Activated naive CD8-positive, alpha-beta T cell treated with anti-CD3 and anti-CD28 coated beads, Interleukin-2, amount 50 U/mL, for 24 hours (primary cell): ENCODE measurements around the gene UNC13C.

Experiments
- ATAC-seq: fragments of 150-1000 bp; cut with Tn5 transposase; one replicate; pipeline ENCODE4 v1.10.0; 2021
- DNase-seq: peaks from one replicate; pipeline ENCODE4 v3.0.0; 2021
- H3K27ac Mint-ChIP-seq: one replicate; pipeline ENCODE4 v1.8.0; 2021; ENCODE audit warnings: mild to moderate bottlenecking, mixed read lengths
- H3K27me3 Mint-ChIP-seq: one replicate; pipeline ENCODE4 v1.8.0; 2021; ENCODE audit warnings: mixed read lengths
- H3K36me3 Mint-ChIP-seq: one replicate; pipeline ENCODE4 v1.8.0; 2021; ENCODE audit warnings: low read depth, mixed read lengths
- H3K4me1 Mint-ChIP-seq: one replicate; pipeline ENCODE4 v1.8.0; 2021; ENCODE audit warnings: mixed read lengths
- H3K4me3 Mint-ChIP-seq: one replicate; pipeline ENCODE4 v1.8.0; 2021; ENCODE audit warnings: mild to moderate bottlenecking, moderate library complexity, mixed read lengths
- H3K9me3 Mint-ChIP-seq: one replicate; pipeline ENCODE4 v1.8.0; 2021; ENCODE audit warnings: mixed read lengths

UNC13C gene

GRCh38 chr15:54120949-54121463 is 142.8 kb downstream of the UNC13C start:
- Mint-ChIP-seq H3K4me1 (no peaks in the 10 kb centered on the region), H3K27ac (no peak overlapping the region), H3K36me3 (no peaks in the 10 kb centered on the region), H3K4me3 (no peak overlapping the region), H3K27me3 (no peaks in the 10 kb centered on the region), H3K9me3 (peaks cover 11% of the 10 kb centered on the region)
- DNase-seq (no peak), ATAC-seq (no peak)

GRCh38 chr15:54127574-54127973 is 149.3 kb downstream of the UNC13C start:
- DNase-seq (no peak), ATAC-seq (no peak)
- Mint-ChIP-seq H3K4me3 (no peak overlapping the region), H3K27me3 (no peaks in the 10 kb centered on the region), H3K4me1 (no peaks in the 10 kb centered on the region), H3K9me3 (peaks cover 3% of the 10 kb centered on the region), H3K27ac (no peak overlapping the region), H3K36me3 (no peaks in the 10 kb centered on the region)

DNA sequence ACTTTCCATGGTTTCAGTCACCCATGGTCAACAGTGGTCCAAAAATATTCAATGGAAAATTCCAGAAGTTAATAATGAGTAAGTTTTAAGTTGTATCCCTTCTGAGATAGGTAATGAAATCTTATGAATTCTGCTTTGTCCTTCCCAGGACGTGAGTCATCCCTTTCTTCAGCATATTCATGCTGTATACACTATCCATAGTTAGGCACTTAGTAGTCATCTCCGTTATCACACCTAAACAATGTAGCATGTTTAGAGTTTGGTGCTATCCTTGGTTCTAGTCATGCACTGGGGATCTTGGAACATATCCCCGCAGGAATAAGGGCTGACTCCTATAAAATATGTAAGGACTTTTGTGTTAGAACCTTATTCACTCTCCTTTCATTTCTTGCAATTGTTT is 153.2 kb downstream of the UNC13C start:
- Mint-ChIP-seq H3K4me3 (no peak overlapping the region), H3K36me3 (no peaks in the 10 kb centered on the region), H3K27me3 (no peaks in the 10 kb centered on the region), H3K4me1 (no peaks in the 10 kb centered on the region), H3K9me3 (peaks cover 7% of the 10 kb centered on the region), H3K27ac (no peak overlapping the region)
- ATAC-seq (no peak), DNase-seq (no peak)

- Mint-ChIP-seq H3K36me3 (no peaks in the 10 kb centered on the region), H3K27ac (no peak overlapping the region), H3K4me3 (no peak overlapping the region), H3K27me3 (no peaks in the 10 kb centered on the region), H3K4me1 (no peaks in the 10 kb centered on the region), H3K9me3 (peaks cover 4% of the 10 kb centered on the region)
- no peak for ATAC-seq
- no peak for DNase-seq
These were observed 170.9 kb downstream of the UNC13C start for GRCh38 chr15:54149115-54149531.

DNA sequence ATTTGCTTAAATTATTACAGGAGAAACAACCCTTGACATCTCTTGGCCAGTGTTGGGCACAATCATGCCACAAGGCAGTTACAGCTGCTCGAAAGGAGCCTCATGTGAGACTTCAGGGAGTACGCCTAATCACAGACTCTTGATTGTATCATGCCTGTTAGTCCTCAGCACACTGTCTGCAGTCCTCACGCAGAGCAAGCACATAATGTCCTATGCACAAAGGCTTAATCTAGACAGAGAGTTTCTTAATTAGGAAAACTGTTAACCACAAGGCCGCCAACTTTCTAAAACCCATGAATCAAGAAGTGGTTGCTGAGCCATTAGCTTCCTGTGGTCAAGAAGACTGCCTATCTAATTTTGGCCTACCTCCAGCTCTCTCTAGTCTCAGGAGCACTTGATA is 172.0 kb downstream of the UNC13C start:
- H3K4me1 Mint-ChIP-seq = no peaks in the 10 kb centered on the region
- H3K27me3 Mint-ChIP-seq = no peaks in the 10 kb centered on the region
- H3K4me3 Mint-ChIP-seq = no peak overlapping the region
- no peak for DNase-seq
- H3K9me3 Mint-ChIP-seq = peaks cover 4% of the 10 kb centered on the region
- H3K36me3 Mint-ChIP-seq = no peaks in the 10 kb centered on the region
- ATAC-seq = no peak
- H3K27ac Mint-ChIP-seq = no peak overlapping the region

GRCh38 chr15:54159012-54159411 is 180.8 kb downstream of the UNC13C start:
- no peak for DNase-seq
- Mint-ChIP-seq H3K9me3 (no peaks in the 10 kb centered on the region), H3K4me3 (no peak overlapping the region), H3K27me3 (peaks cover 2% of the 10 kb centered on the region), H3K4me1 (no peaks in the 10 kb centered on the region), H3K27ac (no peak overlapping the region), H3K36me3 (no peaks in the 10 kb centered on the region)
- ATAC-seq = no peak

- ATAC-seq (no peak), DNase-seq (no peak)
- Mint-ChIP-seq H3K36me3 (no peaks in the 10 kb centered on the region), H3K4me3 (no peak overlapping the region), H3K4me1 (no peaks in the 10 kb centered on the region), H3K27me3 (no peaks in the 10 kb centered on the region), H3K27ac (no peak overlapping the region), H3K9me3 (peaks cover 5% of the 10 kb centered on the region)
These were observed 209.1 kb downstream of the UNC13C start for GRCh38 chr15:54187325-54187724.

DNA sequence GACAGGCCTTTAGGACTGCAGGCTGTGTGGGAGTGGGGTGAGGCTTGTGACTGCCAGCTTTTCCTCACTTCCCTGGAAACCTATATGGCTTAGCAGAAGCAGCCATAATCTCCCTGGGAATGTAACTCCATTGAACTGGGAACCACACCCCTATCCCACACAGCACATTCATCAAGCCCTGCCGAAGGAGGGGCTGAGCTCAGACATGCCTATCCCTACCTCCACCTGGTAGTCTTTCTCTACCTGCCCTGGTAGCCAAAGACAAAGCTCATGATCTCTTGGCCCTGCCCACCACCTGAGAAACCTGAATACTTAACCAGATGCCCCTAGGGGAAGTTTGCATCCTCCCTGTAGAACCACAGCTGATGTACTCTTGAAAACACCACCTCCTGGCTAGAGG is 219.8 kb downstream of the UNC13C start:
- peaks cover 15% of the 10 kb centered on the region for H3K9me3 Mint-ChIP-seq
- no peaks in the 10 kb centered on the region for H3K4me1 Mint-ChIP-seq
- no peak for DNase-seq
- no peaks in the 10 kb centered on the region for H3K27me3 Mint-ChIP-seq
- no peak for ATAC-seq
- H3K4me3 Mint-ChIP-seq = no peak overlapping the region
- H3K36me3 Mint-ChIP-seq = no peaks in the 10 kb centered on the region
- no peak overlapping the region for H3K27ac Mint-ChIP-seq

DNA sequence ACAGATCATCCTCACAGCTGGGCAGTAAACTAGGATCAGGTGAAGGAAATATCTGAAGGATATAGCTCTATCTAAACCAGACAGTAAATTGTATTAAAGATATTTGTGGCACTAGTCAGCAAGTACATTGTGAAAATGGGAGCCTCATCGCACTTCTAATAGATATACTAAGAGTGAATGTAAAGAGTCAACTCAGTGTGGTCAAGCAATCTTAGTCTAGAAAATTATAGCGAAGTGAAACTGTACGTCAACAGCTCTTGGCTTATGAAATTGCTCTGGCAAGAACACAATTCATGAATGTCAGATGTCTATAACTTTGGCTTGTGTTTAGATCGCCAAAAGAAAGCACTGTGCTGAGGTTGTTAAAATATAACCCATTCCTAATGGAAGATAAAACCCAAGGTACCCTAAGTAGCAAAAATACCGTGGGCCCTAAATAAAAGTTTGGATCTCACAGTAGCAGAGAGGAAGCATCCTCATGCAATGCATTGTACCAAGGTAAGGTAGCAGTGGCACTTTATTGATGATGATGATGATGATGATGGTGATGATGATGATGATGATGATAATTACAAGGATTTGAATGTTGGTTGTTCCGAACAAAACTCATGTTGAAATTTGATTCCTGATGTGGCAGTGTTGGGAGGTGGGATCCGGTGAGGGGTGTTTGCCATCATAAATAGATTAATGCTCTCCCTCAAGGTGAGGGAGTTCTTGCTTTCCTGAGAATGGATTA is 228.5 kb downstream of the UNC13C start:
- H3K4me3 Mint-ChIP-seq = no peak overlapping the region
- DNase-seq (no peak), ATAC-seq (no peak)

GRCh38 chr15:54208786-54209185 is 230.5 kb downstream of the UNC13C start:
- Mint-ChIP-seq H3K4me3 (no peak overlapping the region), H3K27me3 (peaks cover 2% of the 10 kb centered on the region), H3K4me1 (no peaks in the 10 kb centered on the region), H3K9me3 (no peaks in the 10 kb centered on the region), H3K27ac (no peak overlapping the region), H3K36me3 (no peaks in the 10 kb centered on the region)
- DNase-seq (no peak), ATAC-seq (no peak)

More for the DNA sequence above, 228.5 kb downstream of the UNC13C start:
- Mint-ChIP-seq H3K27ac (no peak overlapping the region), H3K36me3 (no peaks in the 10 kb centered on the region), H3K4me1 (no peaks in the 10 kb centered on the region), H3K27me3 (peaks cover 2% of the 10 kb centered on the region), H3K9me3 (no peaks in the 10 kb centered on the region)

- ATAC-seq (no peak), DNase-seq (no peak)
- no peaks in the 10 kb centered on the region for H3K9me3 Mint-ChIP-seq
- H3K36me3 Mint-ChIP-seq = no peaks in the 10 kb centered on the region
- no peak overlapping the region for H3K27ac Mint-ChIP-seq
- no peaks in the 10 kb centered on the region for H3K4me1 Mint-ChIP-seq
- no peak overlapping the region for H3K4me3 Mint-ChIP-seq
- peaks cover 2% of the 10 kb centered on the region for H3K27me3 Mint-ChIP-seq
These were observed 234.4 kb downstream of the UNC13C start for GRCh38 chr15:54212635-54213034.

- ATAC-seq = no peak
- no peak for DNase-seq
- peaks cover 7% of the 10 kb centered on the region for H3K9me3 Mint-ChIP-seq
- no peaks in the 10 kb centered on the region for H3K36me3 Mint-ChIP-seq
- peaks cover 2% of the 10 kb centered on the region for H3K27me3 Mint-ChIP-seq
- H3K4me1 Mint-ChIP-seq = no peaks in the 10 kb centered on the region
- H3K4me3 Mint-ChIP-seq = no peak overlapping the region
- H3K27ac Mint-ChIP-seq = no peak overlapping the region
These were observed 248.2 kb downstream of the UNC13C start for GRCh38 chr15:54226455-54226854.

GRCh38 chr15:54227569-54227968 is 249.3 kb downstream of the UNC13C start:
- H3K4me1 Mint-ChIP-seq = no peaks in the 10 kb centered on the region
- H3K4me3 Mint-ChIP-seq = no peak overlapping the region

DNA sequence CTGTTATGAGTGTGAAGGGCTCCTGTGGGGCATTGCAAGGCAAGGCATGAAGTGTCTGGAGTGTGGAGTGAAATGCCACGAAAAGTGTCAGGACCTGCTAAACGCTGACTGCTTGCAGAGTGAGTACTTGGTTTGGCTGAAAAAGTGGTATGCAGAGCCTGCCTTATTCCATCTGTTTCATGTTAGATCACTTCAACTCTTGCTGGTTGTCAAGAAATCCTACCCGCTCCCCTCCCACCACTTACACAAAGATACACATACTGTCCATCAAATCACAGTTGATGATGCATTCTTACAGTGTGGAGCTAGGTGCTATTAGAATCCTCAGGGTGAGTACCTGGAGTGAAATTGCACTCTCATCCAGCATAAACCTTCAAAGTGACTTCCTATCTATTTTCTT is 272.1 kb downstream of the UNC13C start:
- Mint-ChIP-seq H3K4me3 (no peak overlapping the region), H3K27me3 (no peaks in the 10 kb centered on the region), H3K9me3 (no peaks in the 10 kb centered on the region), H3K27ac (no peak overlapping the region), H3K36me3 (no peaks in the 10 kb centered on the region), H3K4me1 (no peaks in the 10 kb centered on the region)
- DNase-seq (no peak), ATAC-seq (no peak)

More at GRCh38 chr15:54227569-54227968, 249.3 kb downstream of the UNC13C start:
- ATAC-seq (no peak), DNase-seq (no peak)
- Mint-ChIP-seq H3K9me3 (peaks cover 7% of the 10 kb centered on the region), H3K27me3 (peaks cover 2% of the 10 kb centered on the region), H3K27ac (no peak overlapping the region), H3K36me3 (no peaks in the 10 kb centered on the region)

- Mint-ChIP-seq H3K9me3 (no peaks in the 10 kb centered on the region), H3K27ac (no peak overlapping the region), H3K36me3 (no peaks in the 10 kb centered on the region), H3K27me3 (peaks cover 2% of the 10 kb centered on the region), H3K4me3 (no peak overlapping the region), H3K4me1 (no peaks in the 10 kb centered on the region)
- no peak for DNase-seq
- ATAC-seq = no peak
These were observed 277.9 kb downstream of the UNC13C start for GRCh38 chr15:54256190-54256589.
